HG02678 (cell line): ENCODE results near the gene NTRK2.

ENCODE experiments used
- ATAC-seq: cut with Tn5 transposase; IDR thresholded peaks from one replicate; pipeline ENCODE4 v1.9.1; 2021; ENCODE audit warnings: mild to moderate bottlenecking, moderate library complexity; ENCODE audit not compliant: unreplicated experiment

NTRK2 gene

GRCh38 chr9:84731696-84732095 lies 62.2 kb downstream of the NTRK2 start:
- ATAC-seq: no peak

- ATAC-seq: no peak
These were observed 66.6 kb downstream of the NTRK2 start for GRCh38 chr9:84736081-84736480.

GRCh38 chr9:84736536-84736935 lies 67.0 kb downstream of the NTRK2 start:
- ATAC-seq: no peak

GRCh38 chr9:84738353-84738752 lies 68.8 kb downstream of the NTRK2 start:
- no peak for ATAC-seq

GRCh38 chr9:84742261-84742660 lies 72.7 kb downstream of the NTRK2 start:
- no peak for ATAC-seq

GRCh38 chr9:84744195-84744594 lies 74.7 kb downstream of the NTRK2 start:
- ATAC-seq: peak; percentile 38

- no peak for ATAC-seq
These were observed 75.2 kb downstream of the NTRK2 start for GRCh38 chr9:84744726-84745125.

- no peak for ATAC-seq
These were observed 78.6 kb downstream of the NTRK2 start for GRCh38 chr9:84748112-84748511.

- ATAC-seq: no peak
These were observed 80.8 kb downstream of the NTRK2 start for GRCh38 chr9:84750152-84750865.

GRCh38 chr9:84751921-84752320 lies 82.4 kb downstream of the NTRK2 start:
- ATAC-seq: no peak

GRCh38 chr9:84754461-84754860 lies 84.9 kb downstream of the NTRK2 start:
- no peak for ATAC-seq

GRCh38 chr9:84754881-84755280 lies 85.4 kb downstream of the NTRK2 start:
- no peak for ATAC-seq

GRCh38 chr9:84755380-84755779 lies 85.9 kb downstream of the NTRK2 start:
- ATAC-seq: no peak

GRCh38 chr9:84756171-84756570 lies 86.6 kb downstream of the NTRK2 start:
- no peak for ATAC-seq

GRCh38 chr9:84756731-84757130 lies 87.2 kb downstream of the NTRK2 start:
- ATAC-seq: no peak

GRCh38 chr9:84758817-84759216 lies 89.3 kb downstream of the NTRK2 start:
- no peak for ATAC-seq

- peak; percentile 73 for ATAC-seq
These were observed 89.8 kb downstream of the NTRK2 start for GRCh38 chr9:84759300-84759750.

GRCh38 chr9:84759804-84760203 lies 90.3 kb downstream of the NTRK2 start:
- no peak for ATAC-seq

- peak; percentile 48 for ATAC-seq
These were observed 91.7 kb downstream of the NTRK2 start for GRCh38 chr9:84761137-84761808.

- ATAC-seq: no peak
These were observed 103.0 kb downstream of the NTRK2 start for GRCh38 chr9:84772511-84772910.

- no peak for ATAC-seq
These were observed 103.5 kb downstream of the NTRK2 start for GRCh38 chr9:84773022-84773421.

GRCh38 chr9:84775056-84775643 lies 105.6 kb downstream of the NTRK2 start:
- no peak for ATAC-seq
